ENCODE results near the gene PLPPR2.
A peak's percentile ranks its signal among the peaks of the same experiment; 100 is the strongest.

The PLPPR2 gene

DNA sequence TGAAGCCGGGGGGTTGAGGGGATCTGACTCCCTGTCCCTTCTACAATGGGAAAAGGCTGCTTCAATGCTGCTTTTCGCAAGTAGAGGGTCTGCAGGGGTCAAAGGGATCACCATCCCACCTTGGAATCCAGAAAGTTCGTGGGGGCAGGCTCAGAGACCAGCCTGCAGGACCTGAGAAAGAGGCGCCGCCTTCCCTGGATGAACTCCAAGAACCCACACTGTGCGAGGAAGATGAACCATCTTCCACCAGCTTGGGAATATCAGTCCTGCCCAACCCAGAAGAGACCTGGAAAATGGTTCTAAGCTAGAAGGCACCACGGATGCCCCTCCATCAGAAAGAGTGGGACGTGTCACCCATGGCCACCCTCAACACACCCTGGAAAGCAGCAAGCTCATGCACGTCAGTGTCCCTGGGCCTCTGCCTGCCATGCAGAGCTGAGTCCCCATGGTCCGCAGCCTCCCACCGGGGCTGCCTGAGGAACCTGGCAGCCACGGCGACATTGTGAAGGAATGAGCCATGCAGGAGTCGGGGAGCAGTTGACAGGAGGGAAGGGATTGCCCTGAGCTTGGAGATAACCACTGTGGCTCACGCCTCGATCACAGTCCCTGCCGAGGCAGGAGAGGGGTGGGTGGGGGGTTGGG is 30.4 kb upstream of the PLPPR2 start:
- DNase-seq (ENCODE audit: low read depth in 1 of 2, low spot score in 1 of 2), result no peak
- Histone ChIP-seq H3K27ac (replicated peaks) (peak overlapping the region; percentile 77), H3K27me3 (ENCODE audit: insufficient read depth, poor library complexity, severe bottlenecking) (no peaks in the 10 kb centered on the region), H3K4me3 (replicated peaks; ENCODE audit: insufficient read depth, low read length) (no peak overlapping the region)
- TF ChIP-seq SPI1 (IDR thresholded peaks at IDR 0.05; ENCODE audit: borderline replicate concordance, low read depth), result no peak
- no peak for TF ChIP-seq REST (IDR thresholded peaks at IDR 0.05; ENCODE audit: insufficient replicate concordance, low read depth)
- no peak for TF ChIP-seq CTCF (IDR thresholded peaks at IDR 0.05; ENCODE audit: insufficient read depth, low read length)

DNA sequence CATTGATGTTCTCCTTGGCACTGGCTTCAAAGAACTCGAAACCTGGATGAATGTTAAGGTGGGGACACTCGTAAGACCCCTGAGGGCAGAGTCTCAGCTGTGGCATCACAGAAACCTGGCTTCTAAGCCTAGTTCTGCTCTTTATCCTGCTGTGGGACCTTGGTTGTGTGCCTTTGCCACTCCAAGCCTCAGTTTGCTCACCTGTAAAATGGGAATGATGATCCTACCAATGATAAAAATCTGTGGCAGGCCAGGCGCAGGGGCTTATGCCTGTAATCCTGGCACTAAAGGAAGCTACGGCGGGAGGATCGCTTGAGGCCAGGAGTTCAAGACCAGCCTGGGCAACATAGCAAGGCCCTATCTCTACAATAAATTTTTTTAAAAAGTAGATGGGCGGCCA is 29.7 kb upstream of the PLPPR2 start:
- no peak for DNase-seq (ENCODE audit: low read depth in 1 of 2, low spot score in 1 of 2)
- Histone ChIP-seq H3K27ac (replicated peaks) (peak overlapping the region; percentile 77), H3K27me3 (ENCODE audit: insufficient read depth, poor library complexity, severe bottlenecking) (no peaks in the 10 kb centered on the region), H3K4me3 (replicated peaks; ENCODE audit: insufficient read depth, low read length) (no peak overlapping the region)
- TF ChIP-seq POLR2AphosphoS5 (IDR thresholded peaks at IDR 0.05; ENCODE audit: low read depth), result no peak
- TF ChIP-seq GABPA (IDR thresholded peaks at IDR 0.05; ENCODE audit: low read depth), result no peak
- TF ChIP-seq SPI1 (IDR thresholded peaks at IDR 0.05; ENCODE audit: borderline replicate concordance, low read depth), result no peak
- TF ChIP-seq CTCF (IDR thresholded peaks at IDR 0.05; ENCODE audit: insufficient read depth, low read length), result no peak
- TF ChIP-seq REST (IDR thresholded peaks at IDR 0.05; ENCODE audit: insufficient replicate concordance, low read depth), result no peak

DNA sequence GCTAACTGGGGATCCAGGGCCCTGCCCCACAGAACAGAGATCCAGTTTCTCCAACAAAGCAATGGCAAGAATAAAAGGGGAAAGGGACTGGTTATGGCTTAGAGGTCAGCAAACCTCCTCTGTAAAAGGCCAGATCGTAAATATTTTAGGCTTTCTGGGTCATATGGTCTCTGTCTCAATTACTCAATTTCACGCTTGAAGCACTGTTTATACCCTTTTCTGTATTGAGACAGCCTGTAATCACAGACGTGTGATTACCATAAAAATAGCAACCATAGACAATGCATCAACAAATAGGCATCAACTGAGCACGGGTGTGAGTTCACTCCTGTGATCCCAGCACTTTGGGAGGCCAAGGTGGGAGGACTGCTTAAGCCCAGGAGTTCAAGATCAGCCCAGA is 25.1 kb upstream of the PLPPR2 start:
- no peak for DNase-seq (ENCODE audit: low read depth in 1 of 2, low spot score in 1 of 2)
- Histone ChIP-seq H3K4me3 (replicated peaks; ENCODE audit: insufficient read depth, low read length) (no peak overlapping the region), H3K27ac (replicated peaks) (0 out of 2 replicates have a peak overlapping the region, but pooled peaks have one; percentile 8), H3K27me3 (ENCODE audit: insufficient read depth, poor library complexity, severe bottlenecking) (no peaks in the 10 kb centered on the region)
- TF ChIP-seq REST (IDR thresholded peaks at IDR 0.05; ENCODE audit: insufficient replicate concordance, low read depth), result no peak
- TF ChIP-seq GABPA (IDR thresholded peaks at IDR 0.05; ENCODE audit: low read depth), result no peak
- TF ChIP-seq CTCF (IDR thresholded peaks at IDR 0.05; ENCODE audit: insufficient read depth, low read length), result no peak
- no peak for TF ChIP-seq POLR2AphosphoS5 (IDR thresholded peaks at IDR 0.05; ENCODE audit: low read depth)
- no peak for TF ChIP-seq SPI1 (IDR thresholded peaks at IDR 0.05; ENCODE audit: borderline replicate concordance, low read depth)
